Activated naive CD4-positive, alpha-beta T cell (primary cell): Measurements from ENCODE around the gene KLHDC8A.

Experiments
- DNase-seq, 4 experiments: peaks; one replicate each; lab custom pipeline; 2025; lab: John Stamatoyannopoulos, UW

Gene KLHDC8A

GRCh38 chr1:205344066-205344928 is 12.4 kb downstream of the KLHDC8A start:
- DNase-seq: peak in 2 of 4 experiments; percentile 11 to 35

- DNase-seq: no peak
Measured at GRCh38 chr1:205343431-205344065, 13.2 kb downstream of the KLHDC8A start.

GRCh38 chr1:205342986-205343385 is 13.7 kb downstream of the KLHDC8A start:
- no peak for DNase-seq

DNA sequence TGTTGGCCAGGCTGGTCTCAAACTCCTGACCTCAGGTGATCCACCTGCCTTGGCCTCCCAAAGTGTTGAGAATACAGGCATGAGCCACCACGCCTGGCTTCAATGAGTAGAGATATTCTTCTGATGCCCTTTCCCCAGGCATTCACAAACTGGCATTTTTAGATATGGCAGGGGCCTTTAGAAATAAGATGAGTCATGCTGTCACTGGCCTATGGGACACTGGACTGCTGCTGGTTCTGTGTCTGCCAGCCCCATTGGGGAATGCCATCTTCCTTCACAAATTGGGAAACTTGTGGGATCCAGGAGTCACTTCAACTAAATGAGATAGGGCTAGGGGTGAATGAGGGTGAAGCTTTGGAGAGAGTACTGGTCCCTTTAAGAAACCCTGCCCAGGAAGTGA is 16.0 kb downstream of the KLHDC8A start:
- no peak for DNase-seq

DNA sequence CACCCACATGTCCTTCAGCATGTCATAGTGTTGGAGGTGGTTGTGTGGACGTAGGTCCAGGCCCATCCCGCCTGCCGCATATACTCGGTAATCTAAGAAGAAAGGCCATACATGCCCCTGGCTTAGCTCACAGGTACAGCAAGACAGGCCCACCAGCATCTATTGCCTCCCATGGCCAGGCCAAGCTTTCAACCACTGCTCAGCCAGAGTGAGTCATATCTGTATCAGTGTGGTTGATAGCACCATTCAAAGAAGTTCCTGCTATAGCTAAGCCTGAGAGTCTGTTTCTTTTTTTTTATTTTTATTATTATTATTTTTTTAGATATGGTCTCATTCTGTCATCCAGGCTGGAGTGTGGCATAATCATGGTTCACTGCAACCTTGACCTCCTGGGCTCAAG is 17.0 kb downstream of the KLHDC8A start:
- DNase-seq: no peak

GRCh38 chr1:205339197-205339702 is 17.5 kb downstream of the KLHDC8A start:
- DNase-seq: no peak

DNA sequence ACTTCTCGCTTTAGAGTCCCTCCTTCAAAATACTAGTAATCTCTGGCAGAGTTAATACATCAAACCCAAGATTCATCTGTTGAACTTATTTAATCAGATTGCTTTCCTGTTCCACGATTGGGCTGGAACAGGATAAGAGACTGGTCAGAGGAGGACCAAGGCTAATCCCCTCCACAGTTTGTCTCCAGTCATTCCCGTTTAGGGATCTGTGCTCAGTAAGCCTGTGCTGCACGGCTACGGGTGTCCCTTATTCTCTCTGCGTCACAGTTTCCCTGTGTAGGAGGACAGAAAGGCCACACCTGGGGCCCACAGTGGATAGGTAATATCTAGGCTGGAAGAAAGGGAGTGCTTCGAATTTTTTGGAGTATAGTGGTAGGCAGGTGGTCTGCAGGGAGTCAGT is 18.7 kb downstream of the KLHDC8A start:
- no peak for DNase-seq

DNA sequence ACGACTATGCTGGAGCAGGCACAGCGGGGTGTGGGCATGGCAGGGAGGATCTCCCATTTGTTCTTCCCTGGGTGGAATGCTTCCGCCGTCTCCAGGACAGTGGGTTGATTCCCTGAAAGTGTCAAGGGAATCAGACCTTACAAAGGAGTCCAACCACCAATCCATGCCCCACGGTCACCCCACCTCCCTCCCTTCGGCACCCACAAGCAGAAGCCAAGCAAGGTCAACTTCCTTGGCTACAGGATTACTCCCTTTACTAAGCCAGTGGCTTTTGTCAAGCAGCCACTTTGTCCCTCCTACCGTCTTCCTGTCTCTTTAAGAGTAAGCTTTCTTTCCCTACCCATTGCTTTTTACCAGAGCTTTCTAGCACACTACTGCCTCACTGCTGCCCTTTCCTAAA is 19.2 kb downstream of the KLHDC8A start:
- no peak for DNase-seq

DNA sequence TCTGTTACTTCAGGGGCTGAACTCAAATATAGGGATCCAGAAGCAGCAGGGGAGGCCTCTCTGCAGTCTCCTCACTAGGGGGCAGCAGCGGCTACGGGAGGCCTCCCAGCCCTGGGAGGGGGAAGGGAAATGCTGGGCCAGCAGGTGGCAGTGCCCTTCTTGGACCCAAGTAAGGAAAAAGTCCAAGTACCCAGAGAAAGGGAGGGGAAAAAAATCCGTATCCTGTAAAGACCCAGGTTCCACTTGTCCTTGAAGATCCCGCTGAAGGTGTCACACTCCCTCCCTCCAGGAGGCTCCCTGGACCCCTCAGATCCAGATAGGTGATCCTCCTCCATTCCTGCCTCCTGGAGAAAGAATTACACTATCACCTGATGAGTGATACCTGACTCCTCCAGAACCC is 21.0 kb downstream of the KLHDC8A start:
- peak in 3 of 4 experiments; percentile 34 to 72 (median 44) for DNase-seq

DNA sequence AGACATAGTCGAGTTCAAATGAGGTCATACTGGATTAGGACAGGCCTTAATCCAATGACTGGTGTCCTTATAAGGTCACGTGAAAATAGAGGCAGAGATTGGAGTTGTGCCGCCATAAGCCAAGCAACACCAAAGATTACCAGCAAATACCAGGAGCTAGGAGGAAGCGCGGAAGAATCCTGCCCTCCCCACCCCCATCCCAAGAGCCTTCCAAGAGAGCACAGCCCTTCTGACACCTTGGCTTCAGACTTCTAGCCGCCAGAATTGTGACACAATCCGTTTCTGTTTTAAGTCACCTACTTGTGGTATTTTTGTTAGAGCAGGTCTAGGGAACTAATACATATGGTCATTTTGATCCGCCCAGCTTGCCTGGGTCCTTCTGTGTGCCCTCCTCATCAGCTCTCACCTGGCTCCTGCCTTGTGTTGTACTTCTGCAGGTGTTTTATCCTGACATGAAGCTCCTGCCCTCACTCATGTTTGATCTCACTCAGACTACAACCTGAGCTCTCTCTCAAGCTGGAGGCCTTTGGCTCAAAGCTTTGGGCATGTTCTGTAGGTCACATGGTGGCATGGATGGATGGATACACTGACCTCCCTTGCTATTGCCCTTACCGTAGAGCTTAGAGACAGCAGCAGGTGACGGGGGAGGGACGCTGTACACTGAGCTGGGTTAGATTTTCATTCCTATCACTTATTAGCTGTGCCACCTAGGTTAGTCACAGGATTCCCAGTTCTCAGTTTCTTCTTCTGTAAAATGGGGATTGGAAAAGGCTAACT is 24.5 kb downstream of the KLHDC8A start:
- no peak for DNase-seq

DNA sequence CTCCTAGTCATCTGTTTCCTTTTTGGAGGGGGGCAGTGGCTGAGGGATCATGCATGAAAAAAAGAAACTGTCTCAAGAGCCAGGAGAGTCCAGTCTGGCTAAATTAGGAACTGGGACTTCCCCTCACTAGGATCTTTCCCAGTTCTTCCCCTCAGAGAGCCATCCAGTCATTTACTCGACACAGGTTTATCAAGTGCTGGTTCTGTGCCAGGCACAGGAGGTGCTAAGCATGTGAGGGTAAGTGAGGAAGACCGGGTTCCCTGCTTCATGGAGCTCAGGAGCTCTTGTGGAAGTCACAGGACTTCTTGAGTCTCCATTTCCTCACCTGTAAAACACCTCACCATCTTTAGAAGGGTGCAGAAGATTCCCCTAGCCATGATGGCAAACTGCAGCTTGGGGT is 26.6 kb downstream of the KLHDC8A start:
- DNase-seq: no peak

DNA sequence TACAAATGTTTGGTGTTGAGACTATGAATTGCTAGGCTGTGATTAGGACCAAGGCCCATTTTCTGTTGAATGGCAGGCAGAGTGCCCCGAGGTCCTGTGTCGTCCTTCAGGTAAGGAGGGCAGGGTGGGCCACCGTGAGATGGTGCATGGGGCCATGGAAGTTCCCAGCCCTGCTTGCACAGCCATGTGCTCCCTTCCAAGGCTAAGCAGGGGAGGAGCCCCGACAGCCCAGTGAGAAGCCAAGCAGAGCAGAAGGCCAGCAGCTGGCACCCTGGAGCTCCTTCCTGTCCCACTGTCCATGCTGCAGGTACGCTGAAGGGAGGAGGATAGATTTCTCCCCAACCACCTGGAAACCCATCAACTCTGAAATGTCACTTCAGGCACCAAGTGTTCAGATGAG is 27.0 kb downstream of the KLHDC8A start:
- DNase-seq: no peak

DNA sequence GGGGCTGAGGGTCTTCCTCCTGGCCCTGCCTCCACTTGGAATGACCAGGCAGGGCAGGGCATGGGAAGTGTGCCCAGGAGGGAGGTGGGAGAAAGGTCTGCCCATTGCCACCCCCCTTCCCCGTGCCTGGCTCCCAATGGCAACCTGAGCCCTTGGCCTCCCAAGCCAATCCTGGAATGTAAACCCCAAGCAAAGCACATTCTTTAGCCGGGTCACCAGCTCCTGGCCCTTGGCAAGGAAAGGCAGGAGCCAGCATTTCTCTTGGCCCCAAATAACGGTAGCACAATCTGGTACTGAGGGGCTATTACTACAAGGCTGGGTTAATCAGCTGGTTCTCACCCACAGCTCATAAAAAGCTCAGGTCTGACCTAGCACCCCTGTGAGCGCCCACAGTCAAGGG is 28.2 kb downstream of the KLHDC8A start:
- no peak for DNase-seq

GRCh38 chr1:205326812-205327466 is 29.8 kb downstream of the KLHDC8A start:
- DNase-seq: no peak

DNA sequence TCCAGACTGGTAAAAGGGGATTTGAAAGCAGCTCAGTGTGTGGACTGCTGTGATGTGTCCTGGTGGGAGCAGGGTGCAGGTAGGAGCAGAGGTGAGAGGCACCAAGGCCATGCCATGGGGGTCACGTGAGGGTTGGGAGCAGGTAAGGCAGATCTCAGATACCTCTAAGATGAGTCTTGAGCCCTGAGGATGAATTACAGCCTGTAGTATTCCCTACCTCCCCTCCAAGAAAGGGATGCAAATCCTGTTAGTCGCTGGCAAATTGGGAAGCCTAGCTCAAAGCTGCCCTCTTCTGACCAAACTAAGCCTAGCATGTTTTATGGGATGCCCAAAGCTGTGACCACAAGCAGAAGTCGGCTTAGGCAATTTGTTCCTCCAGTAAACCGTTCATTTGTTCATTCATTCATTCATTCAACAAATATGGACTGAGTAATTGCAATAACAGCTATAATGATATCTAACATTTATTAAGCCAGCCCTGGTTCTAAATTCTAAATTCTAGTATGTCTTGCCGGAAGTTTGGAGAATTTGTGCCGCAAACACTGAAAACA is 31.3 kb downstream of the KLHDC8A start:
- no peak for DNase-seq

DNA sequence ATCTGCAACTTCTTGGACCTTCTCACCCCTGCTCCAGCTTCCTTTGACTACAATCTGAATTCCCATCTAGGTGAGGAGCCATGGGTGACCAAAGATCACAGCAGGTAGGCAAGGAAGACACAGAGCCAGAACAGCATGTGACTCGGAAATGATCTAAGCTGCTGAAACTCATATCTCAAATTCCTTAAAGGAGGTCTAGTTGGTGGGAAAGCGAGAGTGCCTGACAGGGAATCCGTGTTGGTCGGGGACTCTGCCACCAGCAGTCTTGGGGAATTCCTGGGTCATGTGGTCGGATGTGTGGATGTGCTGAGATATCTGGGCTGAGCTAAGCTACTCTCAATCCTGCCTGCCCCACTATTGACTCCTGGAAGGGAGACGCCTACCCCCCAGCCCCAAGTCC is 31.9 kb downstream of the KLHDC8A start:
- no peak for DNase-seq

GRCh38 chr1:205323794-205324193 is 32.9 kb downstream of the KLHDC8A start:
- DNase-seq: no peak

- DNase-seq: no peak
Measured at GRCh38 chr1:205321959-205322283, 34.8 kb downstream of the KLHDC8A start.

DNA sequence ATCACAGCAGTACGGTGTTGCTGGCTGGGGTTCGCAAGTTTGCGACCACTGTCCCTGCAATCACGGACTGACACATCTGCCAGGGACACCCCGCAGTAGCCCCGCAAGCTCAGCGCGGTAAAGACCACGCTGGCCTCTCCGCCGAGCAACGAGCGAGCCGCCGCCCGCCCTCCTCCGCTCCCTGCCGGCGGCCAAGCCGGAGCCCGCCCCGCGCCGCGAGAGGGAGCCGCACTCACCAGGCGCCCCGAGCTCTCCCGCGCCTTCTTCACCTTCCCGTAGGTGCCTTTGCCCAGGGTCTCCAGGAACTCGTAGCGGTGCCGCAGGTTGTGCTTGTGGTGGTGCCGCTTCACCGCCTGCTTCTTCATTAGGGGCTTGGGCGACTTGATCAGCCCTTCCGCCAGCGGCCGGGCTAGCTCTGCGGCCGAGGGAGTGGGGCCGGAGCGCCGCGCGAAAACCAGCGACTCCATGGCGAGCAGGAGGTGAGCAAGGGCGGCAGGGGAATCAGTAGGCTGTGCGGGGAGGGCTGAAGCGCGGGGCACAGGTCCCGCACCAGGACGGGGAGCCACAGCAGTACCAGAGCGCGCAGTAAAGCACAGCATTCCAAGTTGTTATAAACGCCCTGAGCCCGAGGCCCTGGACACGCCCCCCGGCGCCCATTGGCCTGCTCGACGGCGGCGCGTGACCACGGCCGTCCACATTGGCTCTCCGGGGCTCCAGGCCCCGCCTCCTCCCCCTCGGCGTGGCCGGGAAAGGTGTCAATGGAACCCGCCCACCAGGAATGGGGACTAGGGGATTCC is 35.4 kb downstream of the KLHDC8A start, which contains the start of gene NUAK2:
TSS of gene NUAK2 (minus strand) at position 584 of the 797 bp plus-strand sequence. CDS start at position 467, 117 bp downstream.
- DNase-seq: peak; percentile 44 to 84 (median 62)

DNA sequence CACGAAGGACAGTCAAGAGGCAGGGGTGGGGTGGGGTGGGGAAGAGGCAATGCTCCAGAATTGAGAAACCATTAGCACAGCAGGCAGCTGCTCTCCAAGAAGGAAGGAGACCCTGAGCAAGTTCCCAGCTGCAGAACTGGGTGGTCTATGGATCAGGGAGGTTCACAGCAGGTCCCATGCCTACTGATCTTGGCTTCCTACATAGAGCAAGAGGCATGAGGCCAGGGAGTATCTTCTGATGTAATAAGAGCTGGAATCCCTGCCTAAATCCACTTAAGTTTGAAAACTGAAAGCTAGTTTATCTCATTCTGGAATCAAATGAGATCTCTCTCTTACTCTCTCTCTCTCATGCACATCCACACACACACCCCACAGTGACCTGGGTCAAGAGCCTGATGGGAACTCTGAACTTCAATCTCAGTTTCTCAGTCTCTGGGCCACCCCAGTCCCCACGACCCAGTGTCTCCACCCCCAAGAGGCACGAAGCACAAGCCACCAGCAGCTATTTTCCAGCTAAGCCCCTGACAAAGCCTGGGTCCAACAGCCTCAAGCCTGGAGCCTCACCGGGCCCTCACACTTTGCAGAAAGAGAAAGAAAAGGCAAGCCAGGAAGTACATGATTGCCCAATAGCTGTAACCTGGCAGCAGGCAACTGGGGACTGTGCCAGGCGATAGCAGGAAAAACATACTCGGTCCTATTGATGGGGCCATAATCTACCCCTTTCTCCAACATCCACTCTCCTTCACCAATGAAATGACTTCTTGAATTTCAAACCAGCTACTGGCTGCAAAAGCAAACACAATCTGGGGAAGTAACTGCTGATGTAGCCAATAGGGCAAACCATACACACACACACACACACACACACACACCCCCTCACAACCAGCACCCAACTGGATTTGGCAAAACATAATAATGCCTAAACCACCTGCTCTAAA is 37.4 kb downstream of the KLHDC8A start:
- peak in 1 of 4 experiments; percentile 18 for DNase-seq
